ENCODE measurements around the gene UBE2C. TPM values are rescaled to one million over a fixed set of nuclear protein-coding genes. Genes with fewer than 3 reads are reported as not detected.
"Not testable (repeated sequence)": the region's sequence is repeated elsewhere in the genome, so short reads cannot be mapped to it uniquely, and the experiment has no call there.

The UBE2C gene
- total RNA-seq (15.6 TPM), polyA plus RNA-seq (2.2 TPM)

DNA sequence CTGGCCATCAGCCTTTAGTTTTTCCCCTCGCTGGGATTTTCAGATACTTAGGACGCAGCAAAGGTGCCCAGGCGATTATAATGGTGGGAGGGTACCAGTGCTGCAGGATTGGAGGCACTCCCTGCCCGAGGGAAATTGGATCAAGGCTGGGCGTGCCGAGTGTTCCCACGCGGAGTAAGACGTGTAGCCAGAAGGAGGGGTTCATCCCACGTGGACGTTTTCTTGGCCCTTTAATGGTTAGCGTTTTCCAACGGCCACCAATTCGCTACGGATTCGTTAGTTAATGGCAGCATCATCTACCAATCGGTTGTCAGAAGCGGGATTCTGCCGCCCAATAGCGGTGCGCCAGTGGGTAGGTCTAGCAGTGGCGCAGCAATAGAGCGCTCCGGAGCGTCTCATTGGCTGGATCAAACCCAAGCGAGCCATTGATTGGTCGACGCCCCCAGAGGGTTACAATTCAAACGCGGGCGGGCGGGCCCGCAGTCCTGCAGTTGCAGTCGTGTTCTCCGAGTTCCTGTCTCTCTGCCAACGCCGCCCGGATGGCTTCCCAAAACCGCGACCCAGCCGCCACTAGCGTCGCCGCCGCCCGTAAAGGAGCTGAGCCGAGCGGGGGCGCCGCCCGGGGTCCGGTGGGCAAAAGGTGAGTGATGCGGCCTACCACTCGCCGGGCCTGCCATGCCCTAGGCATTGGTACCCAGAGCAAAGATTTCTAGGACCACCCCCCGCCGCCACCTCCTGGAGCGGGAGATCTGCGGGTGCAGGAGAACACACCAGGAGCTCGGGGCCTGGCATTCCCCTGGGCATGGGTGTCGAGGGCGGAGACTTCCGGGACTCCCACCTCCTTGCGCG lies at the start of gene UBE2C:
Gene UBE2C (plus strand): TSS at position 488 of the 849 bp plus-strand sequence. CDS start 52 bp downstream, at position 540.
- no peaks in the 10 kb centered on the region for H3K4me1 ChIP-seq (ENCODE audit: insufficient read depth)

DNA sequence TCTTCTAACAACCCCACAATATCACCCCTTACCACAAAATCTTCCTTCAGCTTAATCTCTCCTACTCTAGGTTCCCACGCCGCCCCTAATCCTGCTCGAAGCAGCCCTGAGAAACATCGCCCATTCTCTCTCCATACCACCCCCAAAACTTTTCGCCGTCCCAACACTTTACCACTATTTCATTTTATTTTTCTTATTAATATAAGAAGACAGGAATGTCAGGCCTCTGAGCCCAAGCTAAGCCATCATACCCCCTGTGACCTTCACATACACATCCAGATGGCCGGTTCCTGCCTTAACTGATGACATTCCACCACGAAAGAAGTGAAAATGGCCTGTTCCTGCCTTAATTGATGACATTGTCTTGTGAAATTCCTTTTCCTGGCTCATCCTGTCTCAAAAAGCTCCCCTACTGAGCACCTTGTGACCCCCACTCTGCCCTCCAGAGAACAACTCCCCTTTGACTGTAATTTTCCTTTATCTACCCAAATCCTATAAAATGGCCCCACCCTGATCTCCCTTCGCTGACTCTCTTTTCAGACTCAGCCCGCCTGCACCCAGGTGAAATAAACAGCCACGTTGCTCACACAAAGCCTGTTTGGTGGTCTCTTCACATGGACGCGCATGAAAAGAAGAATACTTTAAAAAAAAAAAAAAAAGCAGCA lies 47.7 kb upstream of the UBE2C start:
- not testable (repeated sequence) for DNase-seq (ENCODE audit: extremely low spot score); H3K4me3 ChIP-seq (ENCODE audit: low read depth, low read length); H3K4me1 ChIP-seq (ENCODE audit: insufficient read depth); H3K36me3 ChIP-seq (ENCODE audit: insufficient read depth); H3K27ac ChIP-seq (ENCODE audit: low read depth)
- 78% methylated on average over 13 of the region's 13 CpGs for WGBS

More for the DNA sequence above, at the start of gene UBE2C:
- Histone ChIP-seq H3K36me3 (ENCODE audit: insufficient read depth) (peaks cover 2% of the 10 kb centered on the region), H3K27ac (ENCODE audit: low read depth) (no peak within 1 kb of the TSS), H3K4me3 (ENCODE audit: low read depth, low read length) (peak within 1 kb of the TSS; percentile 45)
- DNase-seq (ENCODE audit: extremely low spot score), result peak; percentile 98
- under 1% methylated on average over 65 of the region's 65 CpGs for WGBS

- no peak overlapping the region for H3K27ac ChIP-seq (ENCODE audit: low read depth)
- no peak overlapping the region for H3K4me3 ChIP-seq (ENCODE audit: low read depth, low read length)
- 56% methylated on average over 4 of the region's 4 CpGs for WGBS
- H3K36me3 ChIP-seq (ENCODE audit: insufficient read depth), result no peaks in the 10 kb centered on the region
- no peaks in the 10 kb centered on the region for H3K4me1 ChIP-seq (ENCODE audit: insufficient read depth)
- DNase-seq (ENCODE audit: extremely low spot score), result no peak
Measured at GRCh38 chr20:45765307-45765875, 47.1 kb upstream of the UBE2C start.

DNA sequence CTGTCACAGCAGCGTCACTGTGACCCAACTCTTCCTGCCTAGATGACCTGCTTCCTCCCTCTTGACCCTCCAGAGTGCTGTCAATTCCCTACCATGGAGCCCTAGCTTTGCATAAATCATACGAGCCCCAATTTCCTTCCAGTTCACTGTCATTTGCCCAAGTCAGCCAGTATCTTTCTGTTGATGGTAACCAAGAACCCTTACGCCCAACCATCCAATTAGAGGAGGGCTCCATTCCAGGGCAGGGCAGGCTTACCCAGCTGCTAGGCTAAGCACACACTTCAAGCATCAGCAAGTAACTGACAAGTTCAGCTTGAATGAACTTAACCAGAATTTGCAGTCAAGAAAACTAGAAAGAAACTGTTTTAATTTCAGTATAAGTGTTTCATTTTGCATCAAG lies 46.5 kb upstream of the UBE2C start:
- no peaks in the 10 kb centered on the region for H3K36me3 ChIP-seq (ENCODE audit: insufficient read depth)
- H3K27ac ChIP-seq (ENCODE audit: low read depth), result no peak overlapping the region
- H3K4me1 ChIP-seq (ENCODE audit: insufficient read depth), result no peaks in the 10 kb centered on the region
- DNase-seq (ENCODE audit: extremely low spot score), result no peak
- no peak overlapping the region for H3K4me3 ChIP-seq (ENCODE audit: low read depth, low read length)
- 68% methylated on average over 3 of the region's 3 CpGs for WGBS

DNA sequence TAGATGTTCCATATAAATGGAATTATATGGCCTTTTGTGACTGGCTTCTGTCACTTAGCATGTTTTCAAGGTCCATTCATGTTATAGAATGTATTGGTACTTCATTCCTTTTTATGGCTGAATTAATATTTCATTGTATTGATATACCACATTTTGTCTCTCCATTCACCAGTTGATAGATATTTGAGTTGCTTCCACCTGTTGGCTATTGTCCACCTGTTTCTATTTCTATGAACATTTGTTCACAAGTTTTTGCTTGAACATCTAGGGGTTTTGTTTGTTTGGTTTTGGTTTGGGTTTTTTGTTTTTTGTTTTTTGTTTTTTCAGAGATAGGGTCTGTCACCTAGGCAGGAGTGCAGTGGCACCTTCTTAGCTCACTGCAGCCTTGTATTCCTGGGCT lies 44.0 kb upstream of the UBE2C start:
- Histone ChIP-seq H3K4me3 (ENCODE audit: low read depth, low read length) (no peak overlapping the region), H3K4me1 (ENCODE audit: insufficient read depth) (no peaks in the 10 kb centered on the region), H3K27ac (ENCODE audit: low read depth) (no peak overlapping the region), H3K36me3 (ENCODE audit: insufficient read depth) (no peaks in the 10 kb centered on the region)
- no peak for DNase-seq (ENCODE audit: extremely low spot score)

DNA sequence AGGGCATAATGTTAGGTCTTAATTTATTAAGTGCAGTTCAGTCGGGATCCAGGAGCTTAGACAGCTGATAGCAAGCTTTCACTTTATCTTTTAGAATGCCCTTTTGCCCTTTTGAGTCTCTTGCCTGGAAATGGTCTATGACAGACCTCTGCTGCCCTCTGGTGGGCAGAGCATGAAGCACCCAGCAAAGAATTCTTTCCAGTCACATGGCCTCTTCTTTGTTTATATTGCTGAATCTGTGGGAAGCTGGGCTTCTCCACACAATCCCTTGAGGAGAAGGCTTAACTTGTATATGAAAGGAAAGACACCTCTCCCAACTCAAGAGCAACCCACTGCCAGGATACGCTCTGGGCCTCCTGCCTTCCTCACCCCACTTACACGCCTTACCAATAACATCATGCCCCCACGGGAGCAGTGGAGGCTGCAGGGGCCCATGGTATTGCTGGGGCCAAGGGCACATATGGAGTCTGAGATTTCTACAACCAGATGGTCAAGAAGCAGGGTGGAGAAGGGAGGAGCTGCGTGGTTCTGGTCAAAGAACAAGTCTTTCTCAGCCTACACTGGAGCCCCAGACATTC lies 41.2 kb upstream of the UBE2C start:
- H3K36me3 ChIP-seq (ENCODE audit: insufficient read depth), result no peaks in the 10 kb centered on the region
- DNase-seq (ENCODE audit: extremely low spot score), result peak; percentile 46
- 19% methylated on average over 5 of the region's 5 CpGs for WGBS
- H3K4me3 ChIP-seq (ENCODE audit: low read depth, low read length), result no peak overlapping the region
- H3K27ac ChIP-seq (ENCODE audit: low read depth), result no peak overlapping the region
- no peaks in the 10 kb centered on the region for H3K4me1 ChIP-seq (ENCODE audit: insufficient read depth)

DNA sequence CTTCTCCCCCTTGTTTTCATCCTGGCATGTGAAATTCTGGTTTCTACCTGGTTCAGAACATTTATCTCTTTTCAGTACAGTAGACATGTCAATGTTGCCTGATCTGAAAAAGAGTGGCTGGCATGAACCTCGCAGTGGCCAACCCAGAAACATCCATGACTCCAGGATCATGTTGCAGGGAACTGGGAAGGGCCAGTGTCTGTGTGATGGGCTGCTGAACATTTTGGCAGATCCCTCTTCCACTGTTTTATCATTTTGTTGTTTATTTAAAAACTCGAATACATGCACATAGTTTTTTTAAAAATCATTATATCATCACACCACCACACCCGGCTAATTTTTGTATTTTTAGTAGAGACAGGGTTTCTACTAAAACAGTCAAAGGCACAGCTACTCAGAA lies 39.8 kb upstream of the UBE2C start:
- H3K4me1 ChIP-seq (ENCODE audit: insufficient read depth), result no peaks in the 10 kb centered on the region
- DNase-seq (ENCODE audit: extremely low spot score), result no peak
- H3K4me3 ChIP-seq (ENCODE audit: low read depth, low read length), result no peak overlapping the region
- WGBS, result 50% methylated on average over 3 of the region's 3 CpGs
- no peak overlapping the region for H3K27ac ChIP-seq (ENCODE audit: low read depth)
- H3K36me3 ChIP-seq (ENCODE audit: insufficient read depth), result no peaks in the 10 kb centered on the region

DNA sequence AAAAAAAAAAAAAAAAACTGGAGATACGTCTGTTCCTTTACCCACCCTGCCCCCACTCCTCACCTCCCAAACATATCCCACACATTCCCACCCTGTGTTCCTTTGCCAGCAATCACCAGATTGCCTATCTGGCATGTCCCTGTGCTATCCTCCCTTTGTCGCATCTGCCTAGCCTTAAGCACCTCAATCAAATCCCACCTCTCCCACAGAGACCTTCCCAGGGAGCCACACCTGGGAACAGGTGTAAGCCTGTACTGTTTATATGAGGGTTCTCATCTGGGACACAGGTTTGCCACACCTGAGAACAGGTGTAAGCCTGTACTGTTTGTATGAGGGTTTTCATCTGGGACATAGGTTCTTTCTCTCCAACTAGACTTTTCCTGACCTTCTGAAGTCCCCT lies 37.5 kb upstream of the UBE2C start:
- Histone ChIP-seq H3K27ac (ENCODE audit: low read depth) (no peak overlapping the region), H3K36me3 (ENCODE audit: insufficient read depth) (no peaks in the 10 kb centered on the region), H3K4me3 (ENCODE audit: low read depth, low read length) (no peak overlapping the region), H3K4me1 (ENCODE audit: insufficient read depth) (peaks cover 2% of the 10 kb centered on the region)
- DNase-seq (ENCODE audit: extremely low spot score), result no peak
- 75% methylated on average over 2 of the region's 2 CpGs for WGBS

DNA sequence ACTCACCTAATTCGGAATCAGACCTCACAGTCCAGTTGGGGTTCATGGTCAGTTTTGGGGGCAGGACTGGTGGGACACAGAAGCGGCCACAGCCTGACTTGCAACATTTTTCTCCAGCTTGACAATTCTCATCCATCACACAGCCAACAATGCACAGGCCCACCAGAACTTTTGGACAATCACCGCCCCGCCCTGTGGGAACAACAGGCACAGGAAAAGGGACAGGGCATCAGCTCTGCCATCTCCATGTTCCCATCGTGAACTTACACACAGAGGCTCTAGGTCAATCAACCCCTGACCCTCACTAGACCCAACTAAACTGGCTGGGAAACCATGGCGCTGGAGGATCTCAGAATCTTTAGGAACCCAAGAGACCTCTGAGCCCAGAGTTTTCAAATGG lies 37.0 kb upstream of the UBE2C start:
- WGBS, result 92% methylated on average over 6 of the region's 6 CpGs
- Histone ChIP-seq H3K4me3 (ENCODE audit: low read depth, low read length) (no peak overlapping the region), H3K27ac (ENCODE audit: low read depth) (peak overlapping the region; percentile 25), H3K36me3 (ENCODE audit: insufficient read depth) (no peaks in the 10 kb centered on the region), H3K4me1 (ENCODE audit: insufficient read depth) (peaks cover 2% of the 10 kb centered on the region)
- DNase-seq (ENCODE audit: extremely low spot score), result no peak

DNA sequence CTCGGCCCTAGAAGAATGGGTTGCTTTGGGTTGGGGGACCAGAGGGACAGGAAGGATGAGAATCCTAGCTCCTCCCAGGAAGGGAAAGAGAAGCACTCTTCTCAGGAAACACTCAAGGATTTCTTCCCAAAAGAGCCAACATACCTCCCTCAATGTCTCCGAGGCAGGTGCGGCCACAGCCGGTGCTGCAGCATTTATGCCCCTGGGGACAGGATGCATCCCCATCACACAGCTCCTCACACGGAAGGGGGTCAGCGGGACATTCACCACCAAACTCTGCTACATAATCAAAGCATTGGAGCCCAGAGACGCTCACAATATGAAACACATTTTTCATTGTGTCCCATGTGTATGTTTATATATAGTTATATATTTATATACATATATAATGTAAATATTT lies 35.5 kb upstream of the UBE2C start:
- 77% methylated on average over 7 of the region's 7 CpGs for WGBS
- DNase-seq (ENCODE audit: extremely low spot score), result no peak
- H3K27ac ChIP-seq (ENCODE audit: low read depth), result no peak overlapping the region
- H3K4me3 ChIP-seq (ENCODE audit: low read depth, low read length), result no peak overlapping the region
- H3K36me3 ChIP-seq (ENCODE audit: insufficient read depth), result no peaks in the 10 kb centered on the region
- H3K4me1 ChIP-seq (ENCODE audit: insufficient read depth), result peaks cover 2% of the 10 kb centered on the region

- no peak overlapping the region for H3K4me3 ChIP-seq (ENCODE audit: low read depth, low read length)
- peaks cover 2% of the 10 kb centered on the region for H3K4me1 ChIP-seq (ENCODE audit: insufficient read depth)
- peak; percentile 76 for DNase-seq (ENCODE audit: extremely low spot score)
- WGBS, result 32% methylated on average over 8 of the region's 8 CpGs
- peak overlapping the region; percentile 48 for H3K27ac ChIP-seq (ENCODE audit: low read depth)
- H3K36me3 ChIP-seq (ENCODE audit: insufficient read depth), result no peaks in the 10 kb centered on the region
Measured at GRCh38 chr20:45779011-45779915, 33.2 kb upstream of the UBE2C start.

- WGBS, result 72% methylated on average over 4 of the region's 4 CpGs
- Histone ChIP-seq H3K36me3 (ENCODE audit: insufficient read depth) (no peaks in the 10 kb centered on the region), H3K4me1 (ENCODE audit: insufficient read depth) (peaks cover 2% of the 10 kb centered on the region), H3K27ac (ENCODE audit: low read depth) (peak overlapping the region; percentile 42), H3K4me3 (ENCODE audit: low read depth, low read length) (no peak overlapping the region)
- DNase-seq (ENCODE audit: extremely low spot score), result no peak
Measured at GRCh38 chr20:45780159-45780558, 32.3 kb upstream of the UBE2C start.

DNA sequence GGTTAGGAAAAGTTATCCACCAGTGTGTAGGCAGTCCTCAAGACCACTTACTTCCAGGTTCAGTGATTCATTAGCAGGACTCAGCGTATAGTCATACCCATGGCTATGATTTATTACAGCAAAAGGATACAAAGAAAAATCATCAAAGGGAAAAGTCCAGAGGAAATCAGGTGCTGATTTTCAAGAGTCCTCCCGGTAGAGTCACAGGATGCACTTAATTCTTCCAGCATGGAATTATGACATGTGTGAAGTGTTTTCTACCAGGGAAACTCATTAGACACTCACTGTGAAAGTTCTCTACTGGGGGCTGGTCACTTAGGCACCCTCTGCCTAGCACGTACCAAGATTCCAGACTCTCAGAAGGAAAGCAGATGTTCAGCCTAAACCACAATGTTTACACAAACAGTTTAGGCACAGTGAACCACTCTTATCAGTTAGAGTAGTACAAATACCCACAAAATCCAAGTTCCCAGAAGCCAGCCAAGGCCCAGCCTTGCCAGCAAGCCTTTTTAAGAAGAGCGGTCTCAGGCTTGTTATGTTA lies 31.0 kb upstream of the UBE2C start:
- DNase-seq (ENCODE audit: extremely low spot score), result no peak

More for the DNA sequence above, 31.0 kb upstream of the UBE2C start:
- 27% methylated on average over 4 of the region's 4 CpGs for WGBS
- Histone ChIP-seq H3K36me3 (ENCODE audit: insufficient read depth) (no peaks in the 10 kb centered on the region), H3K27ac (ENCODE audit: low read depth) (no peak overlapping the region), H3K4me3 (ENCODE audit: low read depth, low read length) (no peak overlapping the region), H3K4me1 (ENCODE audit: insufficient read depth) (peaks cover 2% of the 10 kb centered on the region)

Measured in urinary bladder (tissue), 4 donors.